Activated CD8-positive, alpha-beta T cell treated with anti-CD3 and anti-CD28 coated beads for 36 hours (primary cell): Measurements from ENCODE around the gene CCAR1. TPM values are rescaled to one million over a fixed set of nuclear protein-coding genes. Genes with fewer than 3 reads are reported as not detected.

Source experiments
- ATAC-seq: fragments of 200-7000 bp; cut with Tn5 transposase; one replicate; pipeline ENCODE4 v1.10.0; 2021; ENCODE audit warnings: mild to moderate bottlenecking, moderate library complexity
- CTCF ChIA-PET: fragments of 350-600 bp; sonication (Branson Sonifier 250); formaldehyde crosslinking; loops from one replicate; lab custom pipeline; 2021; ENCODE audit warnings: antibody characterized with exemption; lab: Charles Lee
- POLR2A ChIA-PET: fragments of 350-600 bp; sonication (Branson Sonifier 250); formaldehyde crosslinking; loops from one replicate; lab custom pipeline; 2021; ENCODE audit warnings: antibody characterized with exemption; lab: Charles Lee
- DNase-seq: peaks from one replicate; pipeline ENCODE4 v3.0.0-alpha.2; 2020
- H3K27ac Mint-ChIP-seq: one replicate; pipeline ENCODE4 v1.8.0; 2021; ENCODE audit warnings: mild to moderate bottlenecking, mixed read lengths
- H3K27me3 Mint-ChIP-seq: one replicate; pipeline ENCODE4 v1.8.0; 2021; ENCODE audit warnings: mixed read lengths
- H3K36me3 Mint-ChIP-seq: one replicate; pipeline ENCODE4 v1.8.0; 2021; ENCODE audit warnings: low read depth, mixed read lengths
- H3K4me1 Mint-ChIP-seq: one replicate; pipeline ENCODE4 v1.8.0; 2021; ENCODE audit warnings: low read depth, mixed read lengths
- H3K4me3 Mint-ChIP-seq: one replicate; pipeline ENCODE4 v1.8.0; 2021; ENCODE audit warnings: mild to moderate bottlenecking, moderate library complexity, mixed read lengths
- H3K9me3 Mint-ChIP-seq: one replicate; pipeline ENCODE4 v1.8.0; 2021; ENCODE audit warnings: mixed read lengths
- CTCF ChIP-seq: fragments of 200-600 bp; IDR thresholded peaks from one replicate; pipeline ENCODE4 v1.8.0; 2022; ENCODE audit warnings: antibody characterized with exemption, mild to moderate bottlenecking
- intact Hi-C: fragments of 100-400 bp; cut with micrococcal nuclease; formaldehyde crosslinking; loops from one replicate; pipeline ENCODE4 v1.10.0; 2022
- total RNA-seq, 2 experiments: library from RNA; stranded (reverse); gene quantifications; one replicate each; pipeline ENCODE4 v1.2.3, GENCODE V29; 2021

Gene CCAR1
- total RNA-seq, 2 experiments from 2014 or later: 86.3 to 101 TPM

DNA sequence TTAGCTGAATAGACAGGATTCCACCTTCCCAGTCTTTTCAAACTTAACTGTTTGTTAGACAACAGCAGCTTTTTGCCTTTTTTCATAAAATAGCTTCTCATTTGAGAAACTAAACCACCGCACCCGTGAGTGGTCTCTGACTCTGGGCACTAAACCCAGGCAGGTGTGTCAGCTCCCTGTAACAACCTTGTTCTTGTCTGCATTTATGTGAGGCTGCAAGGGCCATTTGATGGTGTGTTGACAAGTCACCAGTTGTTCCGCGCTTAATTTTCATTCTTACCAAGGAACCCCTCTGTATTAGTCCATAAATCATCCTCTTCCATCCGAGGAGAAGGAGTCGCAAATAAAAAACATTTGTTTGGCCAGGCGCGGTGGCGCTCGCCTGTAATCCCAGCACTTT, 107.8 kb downstream of the CCAR1 start:
- DNase-seq: no peak
- CTCF ChIA-PET: interaction anchor here (1.3 to 3.0 kb wide), 2 partner anchors 10 to 71 kb away, joined by 6 to 15 read pairs; partner anchors contain the start of gene DDX50
- no peak for TF ChIP-seq CTCF
- no peak for ATAC-seq
- POLR2A ChIA-PET: interaction anchor here (0.7 to 1.1 kb wide), 2 partner anchors 8 to 10 kb away, joined by 3 to 4 read pairs; no protein-coding TSS in a partner anchor
- Mint-ChIP-seq H3K4me1 (peaks cover 9% of the 10 kb centered on the region), H3K9me3 (no peaks in the 10 kb centered on the region), H3K27me3 (peaks cover 5% of the 10 kb centered on the region), H3K27ac (no peak overlapping the region), H3K36me3 (no peaks in the 10 kb centered on the region), H3K4me3 (peak overlapping the region; percentile 37)
- intact Hi-C loops: no loop called here

GRCh38 chr10:68829521-68829920, 108.5 kb downstream of the CCAR1 start:
- CTCF ChIA-PET: no interaction called here
- Mint-ChIP-seq H3K4me1 (peaks cover 9% of the 10 kb centered on the region), H3K4me3 (no peak overlapping the region), H3K9me3 (no peaks in the 10 kb centered on the region), H3K36me3 (no peaks in the 10 kb centered on the region), H3K27ac (no peak overlapping the region), H3K27me3 (peaks cover 5% of the 10 kb centered on the region)
- ATAC-seq (no peak), DNase-seq (no peak)
- TF ChIP-seq CTCF: no peak
- POLR2A ChIA-PET: interaction anchor here (0.6 to 0.7 kb wide), 2 partner anchors 462 to 1211 kb away, joined by 3 read pairs; no protein-coding TSS in a partner anchor
- intact Hi-C loops: no loop called here

DNA sequence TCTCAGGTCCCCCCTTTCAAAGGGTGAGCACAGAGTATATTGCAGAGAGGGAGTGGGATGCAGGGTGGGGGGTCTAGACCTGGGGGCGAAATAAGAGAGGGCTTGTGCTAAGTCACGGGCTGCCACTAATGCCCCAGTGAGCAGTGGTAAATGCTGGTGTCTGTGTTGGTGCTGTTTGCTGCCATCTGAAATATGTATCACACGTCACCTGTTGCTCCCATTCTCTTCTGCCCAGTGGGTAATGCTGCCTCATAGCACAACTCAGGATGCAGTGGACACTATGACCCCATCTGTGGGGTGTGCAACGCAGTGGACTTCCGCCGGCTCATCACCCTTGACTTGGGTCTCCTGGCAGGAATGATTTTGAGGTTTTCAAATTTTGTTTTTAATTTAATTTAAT, 108.9 kb downstream of the CCAR1 start:
- POLR2A ChIA-PET: interaction anchor here (0.6 to 0.7 kb wide), 2 partner anchors 461 to 1211 kb away, joined by 3 read pairs; no protein-coding TSS in a partner anchor
- Mint-ChIP-seq H3K4me1 (peaks cover 9% of the 10 kb centered on the region), H3K27ac (no peak overlapping the region)

DNA sequence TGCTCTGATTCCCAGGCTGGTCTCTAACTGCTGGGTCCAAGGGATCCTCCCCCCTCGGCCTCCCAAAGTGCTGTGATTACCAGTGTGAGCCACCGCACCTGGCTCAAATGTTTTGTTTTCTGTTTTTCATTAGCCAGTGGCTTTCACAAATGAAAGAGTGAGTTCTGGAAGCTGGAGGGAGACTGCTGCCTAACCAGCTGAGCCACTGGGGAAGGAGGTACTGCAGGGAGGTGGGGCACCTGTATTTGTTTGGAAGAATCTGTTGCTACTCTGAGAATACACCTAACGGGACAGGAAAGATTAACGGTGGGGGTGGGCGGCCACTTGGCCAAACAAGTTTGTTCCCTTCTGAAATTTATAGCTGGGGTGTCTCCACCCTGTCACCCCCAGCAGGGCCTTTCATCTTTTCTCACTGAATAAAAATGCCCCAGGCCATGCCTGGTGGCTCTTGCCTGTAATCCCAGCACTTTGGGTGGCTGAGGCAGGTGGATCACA, 111.0 kb downstream of the CCAR1 start:
- DNase-seq: no peak
- Mint-ChIP-seq H3K9me3 (no peaks in the 10 kb centered on the region), H3K27ac (no peak overlapping the region), H3K4me1 (peaks cover 4% of the 10 kb centered on the region), H3K36me3 (no peaks in the 10 kb centered on the region), H3K27me3 (peaks cover 3% of the 10 kb centered on the region), H3K4me3 (no peak overlapping the region)
- no peak for ATAC-seq
- POLR2A ChIA-PET: no interaction called here
- CTCF ChIA-PET: no interaction called here
- TF ChIP-seq CTCF: no peak
- intact Hi-C loops: no loop called here

More for the DNA sequence above, 108.9 kb downstream of the CCAR1 start:
- no peak for ATAC-seq
- Mint-ChIP-seq H3K36me3 (no peaks in the 10 kb centered on the region), H3K27me3 (peaks cover 5% of the 10 kb centered on the region), H3K4me3 (no peak overlapping the region), H3K9me3 (no peaks in the 10 kb centered on the region)
- no peak for TF ChIP-seq CTCF
- DNase-seq: no peak
- CTCF ChIA-PET: no interaction called here
- intact Hi-C loops: no loop called here

DNA sequence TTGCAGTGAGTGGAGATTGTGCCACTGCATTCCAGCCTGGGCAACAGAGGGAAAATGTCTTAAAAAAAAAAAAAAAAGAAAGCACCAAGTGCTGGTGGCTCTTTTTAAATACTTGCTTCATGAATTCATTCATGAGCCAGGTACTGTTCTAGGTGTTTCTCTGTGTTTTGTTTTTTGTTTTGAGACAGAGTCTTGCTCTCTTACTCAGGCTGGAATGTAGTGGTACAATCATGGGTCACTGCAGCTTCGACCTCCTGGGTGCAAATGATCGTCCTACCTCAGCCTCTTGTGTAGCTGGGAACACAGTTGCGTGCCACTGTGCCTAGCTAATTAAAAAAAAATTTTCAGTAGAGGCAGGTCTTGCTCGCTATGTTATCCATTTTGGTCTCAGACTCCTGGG, 111.6 kb downstream of the CCAR1 start:
- ChIA-PET CTCF (no interaction called here), POLR2A (no interaction called here)
- Mint-ChIP-seq H3K27ac (no peak overlapping the region), H3K4me1 (peaks cover 4% of the 10 kb centered on the region), H3K27me3 (peaks cover 3% of the 10 kb centered on the region), H3K36me3 (no peaks in the 10 kb centered on the region), H3K4me3 (no peak overlapping the region), H3K9me3 (no peaks in the 10 kb centered on the region)
- no peak for DNase-seq
- TF ChIP-seq CTCF: no peak
- ATAC-seq: no peak
- intact Hi-C loops: no loop called here
